ENCODE results near the gene VWA8. TPM values are rescaled to one million over a fixed set of nuclear protein-coding genes. Genes with fewer than 3 reads are reported as not detected.

Gene VWA8
- total and polyA plus RNA-seq, 2 of the 13 experiments (the other 11 are each of a cell fraction or from before 2014, with no cell fraction given), result 9.1 to 17.3 TPM

DNA sequence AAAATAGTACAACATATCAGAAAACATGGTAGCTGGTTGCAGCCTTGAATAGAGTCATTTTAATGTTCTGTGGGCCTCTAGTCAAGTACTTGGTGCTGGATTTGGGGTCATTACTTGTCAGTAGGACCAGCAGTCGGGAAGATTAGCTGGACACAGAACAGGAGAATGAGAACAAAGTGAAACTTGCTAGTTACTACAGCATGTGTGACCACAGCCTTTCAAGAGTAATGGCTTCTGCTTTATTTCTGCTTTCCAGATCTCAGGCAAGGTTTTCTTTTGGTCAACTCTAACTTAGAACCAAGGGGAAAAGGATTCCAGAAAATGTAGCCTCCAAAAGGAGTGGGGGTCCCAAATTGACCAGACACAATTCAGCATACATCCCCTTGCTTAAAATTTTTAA is 17.1 kb upstream of the VWA8 start:
- Histone ChIP-seq H4K20me1 (ENCODE audit: insufficient read depth, low read length) (no peaks in the 10 kb centered on the region), H3K4me1 (ENCODE audit: insufficient read depth, low read length) (peaks cover 22% of the 10 kb centered on the region), H3K79me2 (ENCODE audit: insufficient read depth, low read length) (no peaks in the 10 kb centered on the region), H3K9ac (ENCODE audit: insufficient read depth, low read depth, low read length) (no peak overlapping the region), H3K36me3 (replicated peaks in 1 of 2; ENCODE audit: control insufficient read depth in 1 of 2, insufficient read depth in 2 of 2, low read length in 2 of 2) (no peaks in the 10 kb centered on the region), H3K4me2 (ENCODE audit: low read depth, low read length) (no peak overlapping the region), H3K27ac (ENCODE audit: extremely low read length, insufficient read depth, low read length) (no peak overlapping the region), H3K9me3 (ENCODE audit: low read length) (no peaks in the 10 kb centered on the region), H3K4me3 (replicated peaks in 1 of 3; ENCODE audit: insufficient read depth in 1 of 3, low read depth in 2 of 3, low read length in 3 of 3) (no peak overlapping the region), H3K27me3 (ENCODE audit: control insufficient read depth in 1 of 2, insufficient read depth in 2 of 2, low read length in 2 of 2) (no peaks in the 10 kb centered on the region), H2AFZ (ENCODE audit: low read length) (no peak overlapping the region)
- in situ Hi-C loops (cut with HindIII; ENCODE audit: extremely low pct_ligation_motif_present, low pct_unique_long_range_greater_than_20kb) (no loop called here), intact Hi-C loops (cut with micrococcal nuclease; ENCODE audit: unreplicated experiment) (no loop called here)
- WGBS (ENCODE audit: low lambda C conversion rate), result 0% methylated on average over 1 of the region's 1 CpG
- ChIA-PET POLR2A (no interaction called here), CTCF (ENCODE audit: low intra/inter-chr PET ratio, low total read pairs) (no interaction called here)
- no TSS peak for BruUV-seq (replicated peaks)
- TF ChIP-seq ZZZ3 (CRISPR knock-in tag; IDR thresholded peaks at IDR 0.05; ENCODE audit: borderline replicate concordance), result no peak
- no peak for TF ChIP-seq EP300 (IDR thresholded peaks at IDR 0.05; ENCODE audit: low read depth in 2 of 2, low read length in 2 of 2)
- no peak for TF ChIP-seq EP300 (CRISPR knock-in tag; IDR thresholded peaks at IDR 0.05; ENCODE audit: borderline replicate concordance)
- no peak for TF ChIP-seq FOSL2 (CRISPR knock-in tag; IDR thresholded peaks at IDR 0.05)
- no peak for TF ChIP-seq SIX1 (CRISPR knock-in tag; IDR thresholded peaks at IDR 0.05; ENCODE audit: borderline replicate concordance)
- TF ChIP-seq PHF5A (CRISPR knock-in tag; IDR thresholded peaks at IDR 0.05; ENCODE audit: low read depth, unreplicated experiment), result no peak
- no peak for TF ChIP-seq ZNF563 (CRISPR knock-in tag; IDR thresholded peaks at IDR 0.05)
- TF ChIP-seq ZFAT (CRISPR knock-in tag; conservative IDR thresholded peaks at IDR 0.05), result no peak
- TF ChIP-seq ZNF839 (CRISPR knock-in tag; IDR thresholded peaks at IDR 0.05; ENCODE audit: borderline replicate concordance), result no peak
- TF ChIP-seq, protein P1, sequence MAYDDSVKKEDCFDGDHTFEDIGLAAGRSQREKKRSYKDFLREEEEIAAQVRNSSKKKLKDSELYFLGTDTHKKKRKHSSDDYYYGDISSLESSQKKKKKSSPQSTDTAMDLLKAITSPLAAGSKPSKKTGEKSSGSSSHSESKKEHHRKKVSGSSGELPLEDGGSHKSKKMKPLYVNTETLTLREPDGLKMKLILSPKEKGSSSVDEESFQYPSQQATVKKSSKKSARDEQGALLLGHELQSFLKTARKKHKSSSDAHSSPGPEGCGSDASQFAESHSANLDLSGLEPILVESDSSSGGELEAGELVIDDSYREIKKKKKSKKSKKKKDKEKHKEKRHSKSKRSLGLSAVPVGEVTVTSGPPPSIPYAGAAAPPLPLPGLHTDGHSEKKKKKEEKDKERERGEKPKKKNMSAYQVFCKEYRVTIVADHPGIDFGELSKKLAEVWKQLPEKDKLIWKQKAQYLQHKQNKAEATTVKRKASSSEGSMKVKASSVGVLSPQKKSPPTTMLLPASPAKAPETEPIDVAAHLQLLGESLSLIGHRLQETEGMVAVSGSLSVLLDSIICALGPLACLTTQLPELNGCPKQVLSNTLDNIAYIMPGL (CRISPR knock-in tag; IDR thresholded peaks at IDR 0.05; ENCODE audit: borderline replicate concordance in 1 of 2, low read depth in 1 of 2), result no peak
- no peak for TF ChIP-seq ZNF232 (CRISPR knock-in tag; IDR thresholded peaks at IDR 0.05; ENCODE audit: borderline replicate concordance)
- TF ChIP-seq ZNF335 (CRISPR knock-in tag; IDR thresholded peaks at IDR 0.05), result no peak
- TF ChIP-seq, protein P2, sequence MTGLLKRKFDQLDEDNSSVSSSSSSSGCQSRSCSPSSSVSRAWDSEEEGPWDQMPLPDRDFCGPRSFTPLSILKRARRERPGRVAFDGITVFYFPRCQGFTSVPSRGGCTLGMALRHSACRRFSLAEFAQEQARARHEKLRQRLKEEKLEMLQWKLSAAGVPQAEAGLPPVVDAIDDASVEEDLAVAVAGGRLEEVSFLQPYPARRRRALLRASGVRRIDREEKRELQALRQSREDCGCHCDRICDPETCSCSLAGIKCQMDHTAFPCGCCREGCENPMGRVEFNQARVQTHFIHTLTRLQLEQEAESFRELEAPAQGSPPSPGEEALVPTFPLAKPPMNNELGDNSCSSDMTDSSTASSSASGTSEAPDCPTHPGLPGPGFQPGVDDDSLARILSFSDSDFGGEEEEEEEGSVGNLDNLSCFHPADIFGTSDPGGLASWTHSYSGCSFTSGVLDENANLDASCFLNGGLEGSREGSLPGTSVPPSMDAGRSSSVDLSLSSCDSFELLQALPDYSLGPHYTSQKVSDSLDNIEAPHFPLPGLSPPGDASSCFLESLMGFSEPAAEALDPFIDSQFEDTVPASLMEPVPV (CRISPR knock-in tag; IDR thresholded peaks at IDR 0.05), result no peak
- no peak for TF ChIP-seq ZNF577 (CRISPR knock-in tag; IDR thresholded peaks at IDR 0.05; ENCODE audit: borderline replicate concordance, low read depth)
- TF ChIP-seq TCF7L2 (IDR thresholded peaks at IDR 0.05; ENCODE audit: low read depth, low read length), result no peak
- no peak for DNase-seq (ENCODE audit: low spot score)
- ATAC-seq, result no peak
- FAIRE-seq, result no peak
